NCI-H748 (cell line): Measurements from ENCODE around the gene AASDHPPT.
A peak's percentile ranks its signal among the peaks of the same experiment; 100 is the strongest.
"Not testable (repeated sequence)": the region's sequence is repeated elsewhere in the genome, so short reads cannot be mapped to it uniquely, and the experiment has no call there.

Experiments
- DNase-seq: peaks from one replicate; lab custom pipeline; 2025; ENCODE audit not compliant: unreplicated experiment; lab: John Stamatoyannopoulos, UW

AASDHPPT gene, protein sequence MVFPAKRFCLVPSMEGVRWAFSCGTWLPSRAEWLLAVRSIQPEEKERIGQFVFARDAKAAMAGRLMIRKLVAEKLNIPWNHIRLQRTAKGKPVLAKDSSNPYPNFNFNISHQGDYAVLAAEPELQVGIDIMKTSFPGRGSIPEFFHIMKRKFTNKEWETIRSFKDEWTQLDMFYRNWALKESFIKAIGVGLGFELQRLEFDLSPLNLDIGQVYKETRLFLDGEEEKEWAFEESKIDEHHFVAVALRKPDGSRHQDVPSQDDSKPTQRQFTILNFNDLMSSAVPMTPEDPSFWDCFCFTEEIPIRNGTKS

GRCh38 chr11:106077609-106078455 lies at the start of gene AASDHPPT:
Gene AASDHPPT, plus strand, starts transcription at chr11:106077662. Its CDS starts 49 bp downstream, at chr11:106077711.
- DNase-seq, result peak; percentile 67

DNA sequence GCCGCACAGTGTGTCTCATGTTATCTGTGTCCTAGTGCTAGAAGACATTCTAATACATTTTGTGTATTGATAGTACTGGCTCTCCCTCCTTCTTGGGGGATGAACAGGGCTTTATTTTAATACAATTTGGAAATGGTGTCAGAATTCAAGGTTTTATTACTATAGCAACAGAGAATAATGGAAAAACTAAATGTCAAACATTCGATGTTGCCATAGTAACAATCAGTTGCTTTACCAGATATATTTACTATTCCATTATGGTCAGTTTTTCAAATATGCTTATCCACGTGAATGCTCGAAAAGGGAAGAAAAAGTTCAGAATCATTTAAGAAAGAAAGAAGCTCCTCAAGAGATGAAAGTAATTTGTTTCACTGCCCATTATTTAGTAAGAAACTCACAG lies 46.9 kb upstream of the AASDHPPT start:
- DNase-seq, result peak; percentile 36

GRCh38 chr11:106031202-106031810 lies 46.2 kb upstream of the AASDHPPT start:
- DNase-seq, result no peak

- DNase-seq, result no peak
Observed at GRCh38 chr11:106031936-106032335, 45.5 kb upstream of the AASDHPPT start.

DNA sequence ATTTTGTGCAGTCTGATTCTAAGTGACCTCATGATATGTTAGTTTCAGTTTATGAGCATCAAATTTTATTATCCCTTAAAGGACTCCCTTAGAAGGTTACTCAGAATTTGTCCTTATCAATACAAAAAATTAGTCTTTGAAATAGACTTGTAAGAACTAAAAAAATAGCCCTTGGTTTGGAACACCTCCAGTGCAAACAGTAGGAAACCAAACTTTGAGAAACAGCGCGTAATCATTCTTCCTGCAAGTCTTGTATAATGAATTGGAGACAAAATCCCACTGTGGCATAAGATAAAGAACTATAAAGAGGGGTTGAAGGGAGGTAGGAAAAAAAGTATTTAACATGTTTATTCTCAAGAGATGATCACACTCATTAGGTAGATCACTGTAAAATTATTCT lies 44.6 kb upstream of the AASDHPPT start:
- DNase-seq, result no peak

- DNase-seq, result no peak
Observed at GRCh38 chr11:106043540-106043939, 33.9 kb upstream of the AASDHPPT start.

DNA sequence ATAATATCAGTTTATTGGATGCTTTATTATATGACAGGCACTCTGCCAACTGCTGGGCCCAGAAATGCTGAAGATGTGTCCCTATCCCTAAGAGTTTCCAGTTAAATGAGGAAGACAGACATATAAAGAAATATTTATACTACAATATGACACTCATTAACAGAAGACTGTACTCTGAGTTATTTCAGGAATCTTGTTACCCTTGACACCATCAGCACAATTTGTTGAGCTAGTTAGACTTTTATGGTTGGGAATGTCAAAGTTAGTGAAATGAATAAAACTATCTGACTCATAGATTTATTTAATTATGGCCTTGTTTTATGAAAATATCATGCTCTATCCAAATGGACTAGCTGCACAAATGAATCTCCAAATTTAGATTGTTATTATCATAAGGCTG lies 29.8 kb upstream of the AASDHPPT start:
- no peak for DNase-seq

DNA sequence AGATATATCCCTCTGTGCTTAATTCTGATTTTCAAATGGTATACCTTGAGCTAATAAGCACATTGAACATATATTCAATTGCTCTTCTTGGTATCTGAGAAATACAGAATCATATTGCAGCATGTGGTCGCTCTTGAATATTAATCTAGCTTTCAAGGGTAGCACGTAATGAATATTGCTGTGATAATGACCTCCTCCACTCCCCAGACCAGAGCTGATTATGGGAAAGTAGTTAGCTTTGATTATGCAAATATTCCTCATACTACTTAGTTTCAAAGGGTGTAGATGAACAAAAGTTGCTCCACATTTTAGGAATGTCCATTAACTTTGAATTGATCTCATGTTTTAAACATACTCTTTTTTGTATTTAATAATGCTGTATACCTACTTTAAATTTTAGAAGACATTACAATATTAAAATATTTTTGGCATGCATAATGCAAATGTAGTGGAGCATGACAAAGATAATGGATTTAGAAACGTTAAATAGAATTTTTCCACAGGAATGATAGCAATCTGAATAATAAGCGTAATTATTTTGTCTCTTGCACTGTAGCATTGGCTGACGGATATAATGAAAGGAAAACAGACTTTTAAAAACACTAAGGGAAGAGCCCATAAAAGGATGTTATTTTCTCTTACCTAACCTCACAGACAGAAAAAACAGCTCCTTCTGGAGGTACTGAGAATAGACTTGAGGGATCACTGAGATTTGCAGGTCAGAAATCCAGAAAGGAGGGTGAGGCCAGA lies 27.6 kb upstream of the AASDHPPT start:
- no peak for DNase-seq

DNA sequence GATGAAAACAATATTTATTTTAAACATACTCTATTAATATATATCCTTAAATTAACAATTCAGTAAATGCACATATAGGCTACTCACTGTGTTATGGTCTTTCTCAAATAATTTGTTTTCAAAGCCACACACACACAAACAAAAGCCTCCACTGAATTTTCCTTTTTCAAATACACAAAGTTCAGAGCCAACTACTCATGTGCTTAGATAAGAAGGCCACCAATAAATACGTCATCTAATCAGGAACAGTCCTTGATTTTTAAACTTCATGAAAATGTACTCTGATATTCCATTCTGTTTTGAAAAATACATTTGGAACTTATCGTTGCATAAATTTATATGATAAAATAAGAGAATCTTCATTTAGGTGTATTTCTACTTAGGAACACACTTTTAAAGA lies 26.4 kb upstream of the AASDHPPT start:
- DNase-seq, result no peak

DNA sequence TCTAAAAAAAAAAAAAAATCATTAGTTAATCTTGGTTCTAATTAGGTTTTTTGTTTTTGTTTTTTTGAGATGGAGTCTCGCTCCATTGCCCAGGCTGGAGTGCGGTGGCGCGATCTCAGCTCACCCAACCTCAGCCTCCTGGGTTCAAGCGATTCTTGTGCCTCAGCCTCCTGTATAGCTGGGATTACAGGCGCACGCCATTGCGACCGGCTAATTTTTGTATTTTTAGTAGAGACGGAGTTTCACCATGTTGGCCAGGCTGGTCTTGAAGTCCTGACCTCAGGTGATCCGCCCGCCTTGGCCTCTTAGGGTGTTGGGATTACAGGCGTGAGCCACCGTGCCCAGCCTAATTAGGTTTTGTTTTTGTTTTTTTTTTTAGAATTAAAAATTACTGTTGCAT lies 19.1 kb upstream of the AASDHPPT start:
- DNase-seq, result not testable (repeated sequence)

DNA sequence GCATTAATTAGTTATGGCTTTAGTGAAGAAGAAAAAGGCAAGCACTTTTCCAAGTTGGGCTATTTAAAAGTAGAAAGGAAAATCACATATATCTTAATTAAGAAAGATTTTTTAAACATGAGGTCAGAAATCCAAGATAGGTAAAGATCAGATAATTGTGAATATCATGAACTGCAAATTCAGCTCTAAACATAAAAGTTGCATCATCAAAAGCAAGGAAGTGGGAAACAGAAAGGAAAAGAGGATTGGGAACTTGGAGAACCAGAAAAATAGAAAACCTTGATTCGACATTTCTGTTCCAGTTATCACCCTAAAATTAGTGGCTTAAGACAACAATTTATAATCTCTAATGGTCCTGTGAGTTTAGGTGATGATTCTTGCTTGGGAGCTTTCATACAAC lies 17.8 kb upstream of the AASDHPPT start:
- no peak for DNase-seq

GRCh38 chr11:106061249-106061784 lies 16.1 kb upstream of the AASDHPPT start:
- DNase-seq, result no peak

- no peak for DNase-seq
Observed at GRCh38 chr11:106061954-106062949, 15.2 kb upstream of the AASDHPPT start.

GRCh38 chr11:106063009-106063408 lies 14.5 kb upstream of the AASDHPPT start:
- DNase-seq, result no peak

DNA sequence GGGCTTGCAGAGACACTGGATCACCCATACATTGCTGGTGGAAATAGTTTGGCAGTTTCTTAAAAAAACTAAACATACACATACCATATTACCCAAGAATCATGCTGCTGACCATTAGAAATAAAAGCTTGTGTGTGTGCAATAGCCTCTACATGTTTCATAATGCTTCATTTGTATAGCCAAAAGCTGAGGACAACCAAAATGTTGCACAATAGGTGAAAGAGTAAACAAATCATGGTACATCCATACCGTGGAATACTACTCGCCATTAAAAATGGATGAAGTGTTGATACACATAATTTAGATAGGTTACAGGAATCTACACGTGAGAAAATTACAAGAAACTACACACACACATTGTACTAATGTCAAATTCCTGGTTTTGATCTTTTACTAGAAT lies 6.9 kb upstream of the AASDHPPT start:
- DNase-seq, result no peak

- peak; percentile 19 for DNase-seq
Observed at GRCh38 chr11:106072804-106073203, 4.7 kb upstream of the AASDHPPT start.

GRCh38 chr11:106076171-106076918 lies 1.1 kb upstream of the AASDHPPT start:
- DNase-seq, result peak; percentile 55

GRCh38 chr11:106076919-106077608 lies 398 bp upstream of the AASDHPPT start, which contains the start of gene KBTBD3:
Gene KBTBD3, minus strand, starts transcription at chr11:106077347. Its CDS starts 18,250 bp downstream, at chr11:106059097.
- DNase-seq, result peak; percentile 98
